Hematopoietic multipotent progenitor cell treated with erythropoietin and hydrocortisone succinate and interleukin-3 and kit ligand, for 4 days (in vitro differentiated cells): Measurements from ENCODE around the gene AARS1.
"Not testable (repeated sequence)": the region's sequence is repeated elsewhere in the genome, so short reads cannot be mapped to it uniquely, and the experiment has no call there.

Experiments
- DNase-seq: peaks from one replicate; pipeline ENCODE4 v3.0.0-alpha.2; 2015

The AARS1 gene

GRCh38 chr16:70270176-70270575, 19.1 kb downstream of the AARS1 start:
- no peak for DNase-seq

GRCh38 chr16:70269471-70269870, 19.8 kb downstream of the AARS1 start:
- DNase-seq: no peak

GRCh38 chr16:70267922-70268321, 21.4 kb downstream of the AARS1 start:
- DNase-seq: not testable (repeated sequence)

- DNase-seq: peak; percentile 75
These were observed 21.8 kb downstream of the AARS1 start for GRCh38 chr16:70267516-70267915.

GRCh38 chr16:70259903-70260302, 29.4 kb downstream of the AARS1 start:
- DNase-seq: not testable (repeated sequence)

- no peak for DNase-seq
These were observed 30.4 kb downstream of the AARS1 start for GRCh38 chr16:70258946-70259345.

GRCh38 chr16:70258065-70258464, 31.2 kb downstream of the AARS1 start:
- no peak for DNase-seq

GRCh38 chr16:70257391-70257790, 31.9 kb downstream of the AARS1 start:
- DNase-seq: no peak

GRCh38 chr16:70255574-70255973, 33.7 kb downstream of the AARS1 start:
- DNase-seq: no peak

- DNase-seq: no peak
These were observed 34.4 kb downstream of the AARS1 start for GRCh38 chr16:70254965-70255286.

GRCh38 chr16:70254180-70254964, 34.9 kb downstream of the AARS1 start:
- DNase-seq: no peak

GRCh38 chr16:70253291-70254106, 35.8 kb downstream of the AARS1 start:
- peak; percentile 69 for DNase-seq

GRCh38 chr16:70252355-70252988, 36.8 kb downstream of the AARS1 start:
- peak; percentile 45 for DNase-seq

- DNase-seq: peak; percentile 98
These were observed 37.5 kb downstream of the AARS1 start, which contains the start of gene EXOSC6 for GRCh38 chr16:70251629-70252354. Gene EXOSC6, minus strand, starts transcription at chr16:70251940. Its CDS starts 40 bp downstream, at chr16:70251900.

GRCh38 chr16:70250748-70251628, 38.3 kb downstream of the AARS1 start:
- peak; percentile 71 for DNase-seq

- DNase-seq: not testable (repeated sequence)
These were observed 39.6 kb downstream of the AARS1 start for GRCh38 chr16:70249697-70250096.

- DNase-seq: not testable (repeated sequence)
These were observed 50.5 kb downstream of the AARS1 start for GRCh38 chr16:70238773-70239172.

- not testable (repeated sequence) for DNase-seq
These were observed 57.5 kb downstream of the AARS1 start for GRCh38 chr16:70231831-70232230.

- not testable (repeated sequence) for DNase-seq
These were observed 63.3 kb downstream of the AARS1 start for GRCh38 chr16:70226024-70226423.

GRCh38 chr16:70225430-70225829, 63.9 kb downstream of the AARS1 start:
- not testable (repeated sequence) for DNase-seq

GRCh38 chr16:70224645-70225044, 64.7 kb downstream of the AARS1 start:
- DNase-seq: not testable (repeated sequence)
